ENCODE data around the gene CXCL6. TPM values are rescaled to one million over a fixed set of nuclear protein-coding genes. Genes with fewer than 3 reads are reported as not detected.

The CXCL6 gene
- total RNA-seq, result under 1 TPM in 2 of 4 donors, not detected in 2; 0.21 to 0.54 TPM
- polyA plus RNA-seq, result under 1 TPM in 2 of 3 donors, not detected in 1; 0.04 to 0.07 TPM
- long read RNA-seq, donor 1, result 0 reads
- long read RNA-seq, donor 2, result 0 reads

GRCh38 chr4:73836373-73837279, at the start of gene CXCL6:
TSS of gene CXCL6 (plus strand) at chr4:73836678. CDS start at chr4:73836751, 73 bp downstream.
- Histone ChIP-seq H3K27ac (no peak within 1 kb of the TSS), H3K4me3 (peak within 1 kb of the TSS; percentile 54), H3K27me3 (ENCODE audit: insufficient read depth in 3 of 3, low read length in 2 of 3) (no peaks in the 10 kb centered on the region), H3K9me3 (no peaks in the 10 kb centered on the region), H3K36me3 (ENCODE audit: insufficient read depth in 1 of 2, low read depth in 1 of 2) (no peaks in the 10 kb centered on the region), H3K4me1 (no peaks in the 10 kb centered on the region)
- intact Hi-C loops (cut with DNase I), result no loop called here
- 3 to 5% (median 5%) methylated on average over 40 to 41 of the region's 41 CpGs for WGBS, 3 donors
- ATAC-seq (no peak), DNase-seq (peak; percentile 46 to 58)
- TF ChIP-seq, protein P1, sequence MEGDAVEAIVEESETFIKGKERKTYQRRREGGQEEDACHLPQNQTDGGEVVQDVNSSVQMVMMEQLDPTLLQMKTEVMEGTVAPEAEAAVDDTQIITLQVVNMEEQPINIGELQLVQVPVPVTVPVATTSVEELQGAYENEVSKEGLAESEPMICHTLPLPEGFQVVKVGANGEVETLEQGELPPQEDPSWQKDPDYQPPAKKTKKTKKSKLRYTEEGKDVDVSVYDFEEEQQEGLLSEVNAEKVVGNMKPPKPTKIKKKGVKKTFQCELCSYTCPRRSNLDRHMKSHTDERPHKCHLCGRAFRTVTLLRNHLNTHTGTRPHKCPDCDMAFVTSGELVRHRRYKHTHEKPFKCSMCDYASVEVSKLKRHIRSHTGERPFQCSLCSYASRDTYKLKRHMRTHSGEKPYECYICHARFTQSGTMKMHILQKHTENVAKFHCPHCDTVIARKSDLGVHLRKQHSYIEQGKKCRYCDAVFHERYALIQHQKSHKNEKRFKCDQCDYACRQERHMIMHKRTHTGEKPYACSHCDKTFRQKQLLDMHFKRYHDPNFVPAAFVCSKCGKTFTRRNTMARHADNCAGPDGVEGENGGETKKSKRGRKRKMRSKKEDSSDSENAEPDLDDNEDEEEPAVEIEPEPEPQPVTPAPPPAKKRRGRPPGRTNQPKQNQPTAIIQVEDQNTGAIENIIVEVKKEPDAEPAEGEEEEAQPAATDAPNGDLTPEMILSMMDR (IDR thresholded peaks at IDR 0.05), result no peak

DNA sequence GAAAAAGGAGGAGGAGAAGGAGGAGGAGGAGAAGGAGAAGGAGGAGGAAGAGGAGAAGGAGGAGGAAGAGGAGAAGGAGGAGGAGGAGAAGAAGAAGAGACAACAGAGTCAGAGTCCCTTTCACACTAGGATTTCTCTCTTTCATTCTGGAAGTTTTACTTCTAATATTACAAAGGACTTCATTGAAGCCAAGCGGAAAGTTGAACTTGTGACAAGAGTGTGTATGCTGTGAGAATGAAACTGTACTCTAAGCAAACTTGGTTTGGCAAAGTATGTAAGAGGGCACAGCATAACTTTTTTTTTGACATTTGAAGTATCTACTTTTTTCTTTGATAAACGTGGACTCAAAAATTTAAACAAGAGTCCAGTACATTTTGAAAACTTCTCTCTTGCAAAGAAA, 48.1 kb upstream of the CXCL6 start:
- Histone ChIP-seq H3K36me3 (ENCODE audit: insufficient read depth in 1 of 2, low read depth in 1 of 2) (no peaks in the 10 kb centered on the region), H3K4me1 (no peaks in the 10 kb centered on the region), H3K9me3 (no peaks in the 10 kb centered on the region), H3K27me3 (ENCODE audit: insufficient read depth in 3 of 3, low read length in 2 of 3) (no peaks in the 10 kb centered on the region), H3K4me3 (no peak overlapping the region), H3K27ac (no peak overlapping the region)
- DNase-seq (no peak), ATAC-seq (no peak)
- intact Hi-C loops (cut with DNase I), result no loop called here
- 38 to 55% (median 42%) methylated on average over 2 of the region's 2 CpGs for WGBS, 3 donors
- TF ChIP-seq, protein P1 (IDR thresholded peaks at IDR 0.05), result no peak

DNA sequence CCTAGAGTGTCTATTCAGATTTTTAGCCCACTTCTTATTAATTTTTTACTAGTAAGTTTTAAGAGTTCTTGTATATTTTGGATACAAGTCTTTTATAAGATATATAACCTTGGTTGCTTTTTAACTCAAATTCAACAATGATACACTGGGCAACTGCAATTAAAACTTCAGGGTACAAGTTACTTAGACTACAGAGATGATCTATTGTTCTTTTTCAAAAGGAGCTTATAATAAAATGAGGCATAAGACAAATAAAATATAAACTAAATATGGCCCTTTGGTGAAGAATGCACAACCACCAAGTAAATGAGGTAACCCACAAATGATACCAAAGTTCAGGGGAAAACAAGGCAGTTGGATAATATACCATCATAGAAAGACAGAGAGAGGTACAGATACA, 37.6 kb upstream of the CXCL6 start:
- DNase-seq, result no peak
- TF ChIP-seq, protein P1 (IDR thresholded peaks at IDR 0.05), result no peak
- no peaks in the 10 kb centered on the region for H3K36me3 ChIP-seq (ENCODE audit: insufficient read depth in 1 of 2, low read depth in 1 of 2)
- H3K27ac ChIP-seq, result no peak overlapping the region
- H3K4me1 ChIP-seq, result no peaks in the 10 kb centered on the region
- H3K4me3 ChIP-seq, result no peak overlapping the region
- ATAC-seq, result no peak
- peaks cover 5% of the 10 kb centered on the region for H3K9me3 ChIP-seq
- H3K27me3 ChIP-seq (ENCODE audit: insufficient read depth in 3 of 3, low read length in 2 of 3), result peaks cover 0 to 2% (median 0%) of the 10 kb centered on the region in 3 donors
- intact Hi-C loops (cut with DNase I), result no loop called here

DNA sequence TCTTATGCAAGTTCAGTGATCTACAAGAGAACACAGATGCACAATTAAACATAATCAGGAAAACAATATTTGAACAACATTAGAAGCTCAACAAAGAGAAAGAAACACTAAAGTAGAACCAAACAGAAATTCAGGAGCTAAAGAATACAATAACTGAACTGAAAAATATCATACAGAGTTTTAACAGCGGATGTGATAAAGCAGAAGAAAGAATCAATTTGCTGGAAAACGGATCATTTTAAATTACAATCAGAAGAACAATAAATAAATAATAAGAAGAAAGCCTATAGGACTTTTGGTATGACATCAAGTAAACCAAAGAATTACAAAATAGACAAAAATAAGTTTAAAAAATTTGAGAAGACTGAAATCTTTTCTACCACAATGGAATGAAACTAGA, 36.3 kb upstream of the CXCL6 start:
- no peaks in the 10 kb centered on the region for H3K36me3 ChIP-seq (ENCODE audit: insufficient read depth in 1 of 2, low read depth in 1 of 2)
- no peak overlapping the region for H3K27ac ChIP-seq
- ATAC-seq (no peak), DNase-seq (no peak)
- peaks cover 0 to 2% (median 0%) of the 10 kb centered on the region in 3 donors for H3K27me3 ChIP-seq (ENCODE audit: insufficient read depth in 3 of 3, low read length in 2 of 3)
- TF ChIP-seq, protein P1 (IDR thresholded peaks at IDR 0.05), result no peak
- 94 to 97% (median 96%) methylated on average over 2 of the region's 2 CpGs for WGBS, 3 donors
- no peak overlapping the region for H3K4me3 ChIP-seq
- intact Hi-C loops (cut with DNase I), result no loop called here
- peaks cover under 1% of the 10 kb centered on the region for H3K9me3 ChIP-seq
- no peaks in the 10 kb centered on the region for H3K4me1 ChIP-seq
